ENCODE data around the gene NRXN2.

DNA sequence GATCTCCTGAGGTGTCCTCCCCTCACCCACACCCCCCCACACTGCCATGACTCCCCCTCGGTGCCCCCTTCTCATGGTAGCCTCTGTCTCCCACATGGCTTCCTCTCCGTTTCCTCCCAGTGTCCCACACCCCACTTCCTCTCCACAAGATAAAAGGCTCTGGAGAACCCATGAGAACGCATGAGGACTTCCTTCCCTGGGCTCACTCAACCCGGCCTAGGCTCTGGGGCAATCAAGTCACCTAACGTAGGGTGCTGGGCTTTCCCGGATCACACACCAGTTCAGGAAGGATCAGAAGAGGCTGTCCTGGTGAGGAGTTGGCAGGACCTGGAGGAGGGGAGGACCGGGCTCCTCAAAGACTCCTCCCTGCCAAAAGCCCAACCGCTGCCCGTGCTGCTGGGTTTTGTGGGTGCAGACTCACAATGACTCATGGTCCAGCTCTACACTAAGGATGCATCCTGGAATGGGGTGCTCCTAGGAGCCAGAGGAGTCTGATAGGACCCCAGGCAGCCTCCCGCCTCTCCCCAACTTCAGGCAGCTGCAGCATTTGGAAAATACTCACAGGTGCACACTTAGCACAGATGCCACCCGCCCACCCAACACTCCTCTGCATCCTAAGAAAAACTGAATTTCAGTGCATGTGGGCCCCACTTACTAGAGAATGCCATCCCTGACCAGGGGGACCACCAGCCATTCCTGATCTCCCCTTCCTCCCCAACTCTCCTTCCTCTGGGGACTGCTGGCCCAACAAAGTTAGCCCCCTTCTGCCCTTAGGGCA, 110.9 kb downstream of the NRXN2 start:
- TF ChIP-seq RXRA (IDR thresholded peaks at IDR 0.05) (no peak), YY1 (IDR thresholded peaks at IDR 0.05) (no peak)
- TF ChIP-seq, protein P1, sequence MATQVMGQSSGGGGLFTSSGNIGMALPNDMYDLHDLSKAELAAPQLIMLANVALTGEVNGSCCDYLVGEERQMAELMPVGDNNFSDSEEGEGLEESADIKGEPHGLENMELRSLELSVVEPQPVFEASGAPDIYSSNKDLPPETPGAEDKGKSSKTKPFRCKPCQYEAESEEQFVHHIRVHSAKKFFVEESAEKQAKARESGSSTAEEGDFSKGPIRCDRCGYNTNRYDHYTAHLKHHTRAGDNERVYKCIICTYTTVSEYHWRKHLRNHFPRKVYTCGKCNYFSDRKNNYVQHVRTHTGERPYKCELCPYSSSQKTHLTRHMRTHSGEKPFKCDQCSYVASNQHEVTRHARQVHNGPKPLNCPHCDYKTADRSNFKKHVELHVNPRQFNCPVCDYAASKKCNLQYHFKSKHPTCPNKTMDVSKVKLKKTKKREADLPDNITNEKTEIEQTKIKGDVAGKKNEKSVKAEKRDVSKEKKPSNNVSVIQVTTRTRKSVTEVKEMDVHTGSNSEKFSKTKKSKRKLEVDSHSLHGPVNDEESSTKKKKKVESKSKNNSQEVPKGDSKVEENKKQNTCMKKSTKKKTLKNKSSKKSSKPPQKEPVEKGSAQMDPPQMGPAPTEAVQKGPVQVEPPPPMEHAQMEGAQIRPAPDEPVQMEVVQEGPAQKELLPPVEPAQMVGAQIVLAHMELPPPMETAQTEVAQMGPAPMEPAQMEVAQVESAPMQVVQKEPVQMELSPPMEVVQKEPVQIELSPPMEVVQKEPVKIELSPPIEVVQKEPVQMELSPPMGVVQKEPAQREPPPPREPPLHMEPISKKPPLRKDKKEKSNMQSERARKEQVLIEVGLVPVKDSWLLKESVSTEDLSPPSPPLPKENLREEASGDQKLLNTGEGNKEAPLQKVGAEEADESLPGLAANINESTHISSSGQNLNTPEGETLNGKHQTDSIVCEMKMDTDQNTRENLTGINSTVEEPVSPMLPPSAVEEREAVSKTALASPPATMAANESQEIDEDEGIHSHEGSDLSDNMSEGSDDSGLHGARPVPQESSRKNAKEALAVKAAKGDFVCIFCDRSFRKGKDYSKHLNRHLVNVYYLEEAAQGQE (IDR thresholded peaks at IDR 0.05): no peak
- TF ChIP-seq, protein P2, sequence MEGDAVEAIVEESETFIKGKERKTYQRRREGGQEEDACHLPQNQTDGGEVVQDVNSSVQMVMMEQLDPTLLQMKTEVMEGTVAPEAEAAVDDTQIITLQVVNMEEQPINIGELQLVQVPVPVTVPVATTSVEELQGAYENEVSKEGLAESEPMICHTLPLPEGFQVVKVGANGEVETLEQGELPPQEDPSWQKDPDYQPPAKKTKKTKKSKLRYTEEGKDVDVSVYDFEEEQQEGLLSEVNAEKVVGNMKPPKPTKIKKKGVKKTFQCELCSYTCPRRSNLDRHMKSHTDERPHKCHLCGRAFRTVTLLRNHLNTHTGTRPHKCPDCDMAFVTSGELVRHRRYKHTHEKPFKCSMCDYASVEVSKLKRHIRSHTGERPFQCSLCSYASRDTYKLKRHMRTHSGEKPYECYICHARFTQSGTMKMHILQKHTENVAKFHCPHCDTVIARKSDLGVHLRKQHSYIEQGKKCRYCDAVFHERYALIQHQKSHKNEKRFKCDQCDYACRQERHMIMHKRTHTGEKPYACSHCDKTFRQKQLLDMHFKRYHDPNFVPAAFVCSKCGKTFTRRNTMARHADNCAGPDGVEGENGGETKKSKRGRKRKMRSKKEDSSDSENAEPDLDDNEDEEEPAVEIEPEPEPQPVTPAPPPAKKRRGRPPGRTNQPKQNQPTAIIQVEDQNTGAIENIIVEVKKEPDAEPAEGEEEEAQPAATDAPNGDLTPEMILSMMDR (IDR thresholded peaks at IDR 0.05; ENCODE audit: low read depth, low read length, missing input control): no peak

Measured in liver (tissue), 3 donors.